HepG2 (cell line): ENCODE data around the gene TBXAS1. TPM values are rescaled to one million over a fixed set of nuclear protein-coding genes. Genes with fewer than 3 reads are reported as not detected.

Experiments used
- AGO1 ChIP-seq: fragments of 200-400 bp; formaldehyde crosslinking; IDR thresholded peaks from 2 replicates; pipeline ENCODE4 v1.6.1; 2017; ENCODE audit warnings: mild to moderate bottlenecking, low read depth, low read length, moderate library complexity; ENCODE audit not compliant: poor library complexity, severe bottlenecking
- CREM ChIP-seq, 2 experiments: sonication (generic) in 1 of 2; formaldehyde crosslinking in 1 of 2; IDR thresholded peaks; 2 replicates each; pipeline versions ENCODE4 v1.4.0 to v1.6.1; 2016 to 2020; ENCODE audit warnings: antibody characterized with exemption in 1 of 2, mild to moderate bottlenecking in 1 of 2, missing genetic modification reagents in 1 of 2
- FOXO1 ChIP-seq: sonication (generic); formaldehyde crosslinking; IDR thresholded peaks from 2 replicates; pipeline ENCODE4 v1.4.0; 2020; ENCODE audit warnings: missing genetic modification reagents
- KLF16 ChIP-seq, 2 experiments: sonication (generic) in 1 of 2; formaldehyde crosslinking in 1 of 2; IDR thresholded peaks; 2 replicates each; pipeline versions ENCODE4 v1.6.1 to v1.8.0; 2016 to 2023; ENCODE audit warnings: missing genetic modification reagents in 2 of 2, missing compliant biosample characterization in 1 of 2
- KLF9 ChIP-seq: IDR thresholded peaks from 2 replicates; pipeline ENCODE4 v1.6.1; 2016; ENCODE audit warnings: low read depth
- KMT2A ChIP-seq: sonication (generic); formaldehyde crosslinking; IDR thresholded peaks from 2 replicates; pipeline ENCODE4 v1.4.0; 2020; ENCODE audit warnings: missing genetic modification reagents
- NFIB ChIP-seq: sonication (generic); formaldehyde crosslinking; IDR thresholded peaks from 2 replicates; pipeline ENCODE4 v1.9.0; 2021; ENCODE audit warnings: missing genetic modification reagents, mild to moderate bottlenecking, borderline replicate concordance
- POLR2G ChIP-seq: fragments of 200-400 bp; formaldehyde crosslinking; IDR thresholded peaks from 2 replicates; pipeline ENCODE4 v1.6.1; 2018; ENCODE audit warnings: mild to moderate bottlenecking, low read depth, low read length, moderate library complexity
- RARG ChIP-seq: sonication (generic); formaldehyde crosslinking; IDR thresholded peaks from 2 replicates; pipeline ENCODE4 v1.4.0; 2020; ENCODE audit warnings: low read depth, mild to moderate bottlenecking, missing genetic modification reagents
- ZKSCAN8 ChIP-seq: IDR thresholded peaks from 2 replicates; pipeline ENCODE4 v1.6.1; 2016; ENCODE audit warnings: borderline replicate concordance, missing genetic modification reagents, missing compliant biosample characterization
- ZNF292 ChIP-seq: sonication (generic); formaldehyde crosslinking; IDR thresholded peaks from 2 replicates; pipeline ENCODE4 v1.8.1; 2022; ENCODE audit warnings: mild to moderate bottlenecking, low read depth, missing genetic modification reagents, borderline replicate concordance
- ZNF430 ChIP-seq: sonication (generic); formaldehyde crosslinking; IDR thresholded peaks from 2 replicates; pipeline ENCODE4 v1.9.0; 2021; ENCODE audit warnings: mild to moderate bottlenecking, missing genetic modification reagents
- ZNF501 ChIP-seq: sonication (generic); formaldehyde crosslinking; IDR thresholded peaks from 2 replicates; pipeline ENCODE4 v1.5.1; 2020; ENCODE audit warnings: mild to moderate bottlenecking, moderate library complexity, missing genetic modification reagents
- ZNF674 ChIP-seq: sonication (generic); formaldehyde crosslinking; IDR thresholded peaks from 2 replicates; pipeline ENCODE4 v1.5.0; 2020; ENCODE audit warnings: low read depth, mild to moderate bottlenecking, missing genetic modification reagents
- ZSCAN22 ChIP-seq: sonication (generic); formaldehyde crosslinking; IDR thresholded peaks from 2 replicates; pipeline ENCODE4 v1.4.0; 2020; ENCODE audit warnings: mild to moderate bottlenecking, missing genetic modification reagents
- polyA plus RNA-seq, 8 experiments: library from polyadenylated mRNA; depleted of rRNA in 3 of 8; stranded (reverse) in 7 of 8; unstranded in 1 of 8; fragments of >200 nt; fragmentation: Illumina TruSeq in 4 of 8; extraction: Trizol in 4 of 8; gene quantifications; 2 replicates each; pipeline versions ENCODE4 v1.2.1 to v1.2.3, GENCODE V29; 2011 to 2016; ENCODE audit warnings: low read depth in 4 of 8, missing spikeins in 1 of 8, mixed read lengths in 1 of 8; ENCODE audit not compliant: insufficient read depth in 1 of 8
- total RNA-seq, 5 experiments: library from RNA; depleted of rRNA; stranded (reverse); fragments of >200 nt; fragmentation: Illumina TruSeq; extraction: Trizol; gene quantifications; 2 replicates each; pipeline ENCODE4 v1.2.3, GENCODE V29; 2016; ENCODE audit warnings: low read depth in 1 of 5
- TF ChIP-seq, protein P1 (sequence below): sonication (generic); formaldehyde crosslinking; IDR thresholded peaks from 2 replicates; pipeline ENCODE4 v1.4.0; 2020; ENCODE audit warnings: missing genetic modification reagents, borderline replicate concordance
- TF ChIP-seq, protein P2 (sequence below): sonication (generic); formaldehyde crosslinking; IDR thresholded peaks from 2 replicates; pipeline ENCODE4 v1.4.0; 2020; ENCODE audit warnings: missing genetic modification reagents
- TF ChIP-seq, protein P3 (sequence below): sonication (generic); formaldehyde crosslinking; IDR thresholded peaks from 2 replicates; pipeline ENCODE4 v1.4.0; 2020; ENCODE audit warnings: missing genetic modification reagents
- TF ChIP-seq, protein P4 (sequence below): IDR thresholded peaks from 2 replicates; pipeline ENCODE4 v1.6.1; 2016

Gene TBXAS1
- total and polyA plus RNA-seq, 2 of the 13 experiments (the other 11 are each of a cell fraction or from before 2014, with no cell fraction given): 4.0 to 4.9 TPM

DNA sequence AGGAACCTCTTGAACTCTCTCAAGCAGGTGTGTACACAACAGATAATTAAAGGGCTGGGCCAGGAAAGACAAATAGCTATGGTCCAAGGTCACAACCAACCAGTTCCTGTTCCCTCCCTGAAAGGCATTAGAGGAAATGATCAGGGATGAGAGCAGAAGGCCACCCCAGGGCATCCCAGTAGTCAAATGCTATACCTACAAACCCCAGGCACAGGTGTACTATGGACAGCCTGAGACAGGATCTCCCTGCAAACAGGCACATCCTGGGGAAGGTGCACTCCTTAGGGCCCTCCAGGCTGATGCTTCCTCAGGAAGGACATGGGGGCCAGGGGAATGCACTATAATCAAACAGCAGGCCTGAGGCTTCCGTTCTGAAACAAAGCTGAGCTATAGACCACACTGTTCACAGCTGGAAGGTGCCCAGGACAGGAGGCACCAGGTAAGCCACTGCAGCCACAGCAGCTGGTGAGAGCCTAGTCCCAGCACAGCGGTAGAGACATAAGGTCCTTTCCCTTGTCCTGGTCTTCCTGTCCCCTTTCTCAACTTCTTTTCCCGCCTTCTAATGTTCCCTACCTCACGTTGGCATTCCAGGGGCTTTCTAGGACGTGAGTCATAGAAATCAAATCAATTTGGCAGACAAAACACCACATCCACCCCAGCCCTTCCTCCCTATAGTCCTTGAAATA is 220.4 kb downstream of the TBXAS1 start (continued):
- TF ChIP-seq, protein P1, sequence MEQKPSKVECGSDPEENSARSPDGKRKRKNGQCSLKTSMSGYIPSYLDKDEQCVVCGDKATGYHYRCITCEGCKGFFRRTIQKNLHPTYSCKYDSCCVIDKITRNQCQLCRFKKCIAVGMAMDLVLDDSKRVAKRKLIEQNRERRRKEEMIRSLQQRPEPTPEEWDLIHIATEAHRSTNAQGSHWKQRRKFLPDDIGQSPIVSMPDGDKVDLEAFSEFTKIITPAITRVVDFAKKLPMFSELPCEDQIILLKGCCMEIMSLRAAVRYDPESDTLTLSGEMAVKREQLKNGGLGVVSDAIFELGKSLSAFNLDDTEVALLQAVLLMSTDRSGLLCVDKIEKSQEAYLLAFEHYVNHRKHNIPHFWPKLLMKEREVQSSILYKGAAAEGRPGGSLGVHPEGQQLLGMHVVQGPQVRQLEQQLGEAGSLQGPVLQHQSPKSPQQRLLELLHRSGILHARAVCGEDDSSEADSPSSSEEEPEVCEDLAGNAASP (CRISPR knock-in tag): peak; percentile 98
- peak in 1 of 2 experiments; percentile 90; a peak in 2 of 4 replicates for TF ChIP-seq KLF16 (CRISPR knock-in tag; IDR thresholded peaks at IDR 0.05)
- TF ChIP-seq FOXO1: peak; percentile 97
- no peak for TF ChIP-seq ZNF674 (CRISPR knock-in tag)
- peak; percentile 24; the same call in 1 of the 2 replicates for TF ChIP-seq ZNF430
- TF ChIP-seq, protein P2, sequence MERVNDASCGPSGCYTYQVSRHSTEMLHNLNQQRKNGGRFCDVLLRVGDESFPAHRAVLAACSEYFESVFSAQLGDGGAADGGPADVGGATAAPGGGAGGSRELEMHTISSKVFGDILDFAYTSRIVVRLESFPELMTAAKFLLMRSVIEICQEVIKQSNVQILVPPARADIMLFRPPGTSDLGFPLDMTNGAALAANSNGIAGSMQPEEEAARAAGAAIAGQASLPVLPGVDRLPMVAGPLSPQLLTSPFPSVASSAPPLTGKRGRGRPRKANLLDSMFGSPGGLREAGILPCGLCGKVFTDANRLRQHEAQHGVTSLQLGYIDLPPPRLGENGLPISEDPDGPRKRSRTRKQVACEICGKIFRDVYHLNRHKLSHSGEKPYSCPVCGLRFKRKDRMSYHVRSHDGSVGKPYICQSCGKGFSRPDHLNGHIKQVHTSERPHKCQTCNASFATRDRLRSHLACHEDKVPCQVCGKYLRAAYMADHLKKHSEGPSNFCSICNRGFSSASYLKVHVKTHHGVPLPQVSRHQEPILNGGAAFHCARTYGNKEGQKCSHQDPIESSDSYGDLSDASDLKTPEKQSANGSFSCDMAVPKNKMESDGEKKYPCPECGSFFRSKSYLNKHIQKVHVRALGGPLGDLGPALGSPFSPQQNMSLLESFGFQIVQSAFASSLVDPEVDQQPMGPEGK (CRISPR knock-in tag): peak; percentile 81
- TF ChIP-seq RARG (CRISPR knock-in tag): no peak
- peak; percentile 62; the same call in 1 of the 2 replicates for TF ChIP-seq ZNF292 (CRISPR knock-in tag)
- TF ChIP-seq NFIB (CRISPR knock-in tag): no peak
- TF ChIP-seq, protein P3, sequence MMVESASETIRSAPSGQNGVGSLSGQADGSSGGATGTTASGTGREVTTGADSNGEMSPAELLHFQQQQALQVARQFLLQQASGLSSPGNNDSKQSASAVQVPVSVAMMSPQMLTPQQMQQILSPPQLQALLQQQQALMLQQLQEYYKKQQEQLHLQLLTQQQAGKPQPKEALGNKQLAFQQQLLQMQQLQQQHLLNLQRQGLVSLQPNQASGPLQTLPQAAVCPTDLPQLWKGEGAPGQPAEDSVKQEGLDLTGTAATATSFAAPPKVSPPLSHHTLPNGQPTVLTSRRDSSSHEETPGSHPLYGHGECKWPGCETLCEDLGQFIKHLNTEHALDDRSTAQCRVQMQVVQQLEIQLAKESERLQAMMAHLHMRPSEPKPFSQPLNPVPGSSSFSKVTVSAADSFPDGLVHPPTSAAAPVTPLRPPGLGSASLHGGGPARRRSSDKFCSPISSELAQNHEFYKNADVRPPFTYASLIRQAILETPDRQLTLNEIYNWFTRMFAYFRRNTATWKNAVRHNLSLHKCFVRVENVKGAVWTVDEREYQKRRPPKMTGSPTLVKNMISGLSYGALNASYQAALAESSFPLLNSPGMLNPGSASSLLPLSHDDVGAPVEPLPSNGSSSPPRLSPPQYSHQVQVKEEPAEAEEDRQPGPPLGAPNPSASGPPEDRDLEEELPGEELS: peak; percentile 92
- TF ChIP-seq ZSCAN22 (CRISPR knock-in tag): peak; percentile 79; the same call in 1 of the 2 replicates
- peak; percentile 87; the same call in 1 of the 2 replicates for TF ChIP-seq ZKSCAN8 (CRISPR knock-in tag)
- peak; percentile 80 for TF ChIP-seq ZNF501 (CRISPR knock-in tag)
- no peak for TF ChIP-seq AGO1
- TF ChIP-seq KMT2A (CRISPR knock-in tag): peak; percentile 77; the same call in 1 of the 2 replicates
- peak; percentile 93 for TF ChIP-seq CREM (IDR thresholded peaks at IDR 0.05)
- no peak for TF ChIP-seq CREM (CRISPR knock-in tag; IDR thresholded peaks at IDR 0.05)
- peak; percentile 49; the same call in 1 of the 2 replicates for TF ChIP-seq POLR2G
- TF ChIP-seq, protein P4, sequence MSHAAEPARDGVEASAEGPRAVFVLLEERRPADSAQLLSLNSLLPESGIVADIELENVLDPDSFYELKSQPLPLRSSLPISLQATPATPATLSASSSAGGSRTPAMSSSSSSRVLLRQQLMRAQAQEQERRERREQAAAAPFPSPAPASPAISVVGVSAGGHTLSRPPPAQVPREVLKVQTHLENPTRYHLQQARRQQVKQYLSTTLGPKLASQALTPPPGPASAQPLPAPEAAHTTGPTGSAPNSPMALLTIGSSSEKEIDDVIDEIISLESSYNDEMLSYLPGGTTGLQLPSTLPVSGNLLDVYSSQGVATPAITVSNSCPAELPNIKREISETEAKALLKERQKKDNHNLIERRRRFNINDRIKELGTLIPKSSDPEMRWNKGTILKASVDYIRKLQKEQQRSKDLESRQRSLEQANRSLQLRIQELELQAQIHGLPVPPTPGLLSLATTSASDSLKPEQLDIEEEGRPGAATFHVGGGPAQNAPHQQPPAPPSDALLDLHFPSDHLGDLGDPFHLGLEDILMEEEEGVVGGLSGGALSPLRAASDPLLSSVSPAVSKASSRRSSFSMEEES: peak; percentile 74
- no peak for TF ChIP-seq KLF9 (CRISPR knock-in tag)
